H1 (cell line): ENCODE measurements around the gene CAMKK1. TPM values are rescaled to one million over a fixed set of nuclear protein-coding genes. Genes with fewer than 3 reads are reported as not detected.

Source experiments
- CTCF ChIA-PET: fragments of 300-600 bp; sonication (Branson Sonifier 250); formaldehyde crosslinking; loops from one replicate; lab custom pipeline; 2021; ENCODE audit not compliant: partially characterized antibody; lab: Charles Lee
- POLR2A ChIA-PET: fragments of 300-600 bp; sonication (Branson Sonifier 250); formaldehyde crosslinking; loops from one replicate; lab custom pipeline; 2021; ENCODE audit warnings: inconsistent platforms; ENCODE audit not compliant: partially characterized antibody; lab: Charles Lee
- DNase-seq, 2 experiments: peaks; one replicate each; pipeline versions ENCODE4 v3.0.0 to v3.0.0-alpha.2; 2010 to 2022; ENCODE audit warnings: low spot score in 2 of 2, low read depth in 1 of 2, mixed read lengths in 1 of 2
- FAIRE-seq: peaks from 2 replicates; lab custom pipeline; 2011; peaks lifted over from hg19 to GRCh38; lab: Jason Lieb, UNC
- H2AFZ ChIP-seq: 2 replicates; pipeline ENCODE4 v1.8.1; 2012; ENCODE audit warnings: low read length, inconsistent platforms
- H2AK5ac ChIP-seq: 2 replicates; pipeline ENCODE4 v1.6.1; 2013; ENCODE audit warnings: low read depth, low read length
- H2BK120ac ChIP-seq: replicated peaks from 2 replicates; pipeline ENCODE3; 2013; ENCODE audit warnings: low read depth, low read length, inconsistent platforms
- H2BK12ac ChIP-seq: 2 replicates; pipeline ENCODE4 v1.6.1; 2013; ENCODE audit warnings: low read depth, low read length
- H2BK15ac ChIP-seq: 2 replicates; pipeline ENCODE4 v1.6.1; 2013; ENCODE audit warnings: low read length
- H2BK20ac ChIP-seq: 2 replicates; pipeline ENCODE4 v1.6.1; 2013; ENCODE audit warnings: low read length
- H2BK5ac ChIP-seq: 2 replicates; pipeline ENCODE4 v1.6.1; 2013; ENCODE audit warnings: low read depth, low read length
- H3K14ac ChIP-seq: 2 replicates; pipeline ENCODE4 v1.6.1; 2013; ENCODE audit warnings: inconsistent platforms; ENCODE audit not compliant: insufficient read length
- H3K18ac ChIP-seq: 2 replicates; pipeline ENCODE4 v1.6.1; 2013; ENCODE audit warnings: low read length; ENCODE audit errors: extremely low read depth
- H3K23ac ChIP-seq: 2 replicates; pipeline ENCODE4 v1.6.1; 2013; ENCODE audit warnings: inconsistent platforms; ENCODE audit not compliant: insufficient read length
- H3K23me2 ChIP-seq: 2 replicates; pipeline ENCODE4 v1.6.1; 2013; ENCODE audit warnings: low read depth, low read length
- H3K27ac ChIP-seq: 2 replicates; pipeline ENCODE4 v1.6.1; 2011; ENCODE audit warnings: low read depth, low read length, inconsistent platforms
- H3K27me3 ChIP-seq, 4 experiments: replicated peaks in 1 of 4; 1 replicate in 1 of 4; 2 replicates in 3 of 4; pipeline versions ENCODE4 v1.6.1 to v1.8.1; 2011 to 2013; ENCODE audit warnings: low read length in 3 of 4, mild to moderate bottlenecking in 3 of 4, inconsistent platforms in 2 of 4, mixed read lengths in 2 of 4, moderate library complexity in 1 of 4; ENCODE audit not compliant: control insufficient read depth in 3 of 4, insufficient read depth in 3 of 4; ENCODE audit errors: extremely low read depth in 1 of 4
- H3K36me3 ChIP-seq, 4 experiments: 2 replicates each; pipeline versions ENCODE4 v1.6.1 to v1.8.1; 2011 to 2013; ENCODE audit warnings: mild to moderate bottlenecking in 4 of 4, low read length in 3 of 4, moderate library complexity in 2 of 4, control low read depth in 1 of 4, inconsistent platforms in 1 of 4; ENCODE audit not compliant: insufficient read depth in 4 of 4, control insufficient read depth in 2 of 4
- H3K4ac ChIP-seq: replicated peaks from 2 replicates; pipeline ENCODE3; 2013; ENCODE audit warnings: low read length, low read depth, mixed read lengths, inconsistent platforms; ENCODE audit not compliant: insufficient read length
- H3K4me1 ChIP-seq, 4 experiments: replicated peaks in 1 of 4; 1 replicate in 1 of 4; 2 replicates in 3 of 4; pipeline versions ENCODE4 v1.6.1 to v1.8.1; 2011 to 2013; ENCODE audit warnings: low read length in 3 of 4, inconsistent platforms in 2 of 4, mixed read lengths in 1 of 4; ENCODE audit not compliant: insufficient read depth in 4 of 4, control insufficient read depth in 3 of 4
- H3K4me2 ChIP-seq, 2 experiments: 2 replicates each; pipeline versions ENCODE4 v1.6.1 to v1.8.1; 2011 to 2013; ENCODE audit warnings: low read depth in 2 of 2, low read length in 2 of 2, control low read depth in 1 of 2, inconsistent platforms in 1 of 2, mild to moderate bottlenecking in 1 of 2; ENCODE audit not compliant: insufficient read depth in 1 of 2
- H3K4me3 ChIP-seq, 4 experiments: fragments of 200-600, 300-600 bp in 1 of 4; sonication (generic), shearing (Covaris generic), sonication (Bioruptor Twin) in 1 of 4; 2 replicates each; pipeline versions ENCODE4 v1.5.1 to v1.8.1; 2011 to 2016; ENCODE audit warnings: low read length in 4 of 4, low read depth in 3 of 4, control low read depth in 2 of 4, inconsistent platforms in 2 of 4, mild to moderate bottlenecking in 2 of 4, mixed read lengths in 1 of 4, moderate library complexity in 1 of 4; ENCODE audit not compliant: insufficient read depth in 2 of 4; ENCODE audit errors: extremely low read depth in 1 of 4
- H3K56ac ChIP-seq: replicated peaks from 2 replicates; pipeline ENCODE3; 2013; ENCODE audit warnings: low read depth, mild to moderate bottlenecking, mixed read lengths, low read length, inconsistent platforms; ENCODE audit not compliant: insufficient read length
- H3K79me1 ChIP-seq: 2 replicates; pipeline ENCODE4 v1.6.1; 2013; ENCODE audit warnings: low read depth, low read length, control low read depth
- H3K79me2 ChIP-seq, 2 experiments: 2 replicates each; pipeline versions ENCODE4 v1.6.1 to v1.8.1; 2012 to 2013; ENCODE audit warnings: low read length in 2 of 2, mild to moderate bottlenecking in 2 of 2, inconsistent platforms in 1 of 2; ENCODE audit not compliant: insufficient read depth in 2 of 2, control insufficient read depth in 1 of 2
- H3K9ac ChIP-seq, 4 experiments: replicated peaks in 1 of 4; 1 replicate in 1 of 4; 2 replicates in 3 of 4; pipeline versions ENCODE4 v1.6.1 to v1.8.1; 2011 to 2013; ENCODE audit warnings: low read depth in 3 of 4, low read length in 3 of 4, control low read depth in 2 of 4, mild to moderate bottlenecking in 2 of 4, moderate library complexity in 2 of 4, inconsistent platforms in 1 of 4; ENCODE audit errors: extremely low read depth in 1 of 4
- H3K9me3 ChIP-seq, 2 experiments: 2 replicates each; pipeline versions ENCODE4 v1.6.1 to v1.8.1; 2012 to 2013; ENCODE audit warnings: mild to moderate bottlenecking in 2 of 2, moderate library complexity in 2 of 2, control low read depth in 1 of 2, inconsistent platforms in 1 of 2, low read depth in 1 of 2, low read length in 1 of 2, mixed read lengths in 1 of 2; ENCODE audit not compliant: insufficient read depth in 2 of 2
- H4K20me1 ChIP-seq, 2 experiments: replicated peaks in 1 of 2; 2 replicates each; pipeline versions ENCODE3 to v1.8.1; 2011 to 2013; ENCODE audit warnings: inconsistent platforms in 2 of 2, low read length in 2 of 2, mild to moderate bottlenecking in 1 of 2; ENCODE audit not compliant: insufficient read depth in 2 of 2, control insufficient read depth in 1 of 2
- H4K5ac ChIP-seq: 2 replicates; pipeline ENCODE4 v1.6.1; 2013; ENCODE audit warnings: low read length, low read depth, mixed read lengths, inconsistent platforms; ENCODE audit not compliant: insufficient read length
- H4K8ac ChIP-seq: 2 replicates; pipeline ENCODE4 v1.8.0; 2013; ENCODE audit warnings: mild to moderate bottlenecking, moderate library complexity, low read length, inconsistent platforms; ENCODE audit not compliant: insufficient read depth; ENCODE audit errors: extremely low read depth
- H4K91ac ChIP-seq: replicated peaks from 2 replicates; pipeline ENCODE3; 2013; ENCODE audit warnings: low read length, mixed read lengths, inconsistent platforms; ENCODE audit not compliant: insufficient read length
- CBX5 ChIP-seq: fragments of 300-800, 300-1000 bp; sonication (generic); IDR thresholded peaks from 2 replicates; pipeline ENCODE4 v1.7.1; 2016; ENCODE audit warnings: antibody characterized with exemption, low read length, low read depth
- PHF8 ChIP-seq: fragments of 200-600 bp; sonication (generic); conservative IDR thresholded peaks from 2 replicates; pipeline ENCODE4 v1.7.1; 2012; ENCODE audit warnings: low read depth, mild to moderate bottlenecking, inconsistent platforms, low read length, moderate library complexity
- WGBS, 2 experiments: shearing (Covaris generic) in 1 of 2; methylation state at CpG; one replicate each; pipeline versions ENCODE4 v1.1.6 to v1.1.7; 2013 to 2015; ENCODE audit warnings: low lambda C conversion rate in 2 of 2, mixed read lengths in 2 of 2, inconsistent platforms in 1 of 2, low coverage in 1 of 2, missing lambda C conversion rate in 1 of 2; ENCODE audit not compliant: insufficient replicate concordance in 2 of 2, insufficient coverage in 1 of 2, insufficient read length in 1 of 2; ENCODE audit errors: extremely low coverage in 1 of 2, missing lambda C conversion rate in 1 of 2; 5-methylcytosine and 5-hydroxymethylcytosine counted together
- polyA plus RNA-seq, 7 experiments: library from polyadenylated mRNA; depleted of rRNA in 3 of 7; stranded (reverse) in 5 of 7; unstranded in 2 of 7; fragments of >200 nt in 5 of 7; fragments of 200-250 nt in 2 of 7; gene quantifications; 1 replicate in 5 of 7; 2 replicates in 1 of 7; 4 replicates in 1 of 7; pipeline versions ENCODE4 v1.2.1 to v1.2.3, GENCODE V29; 2011 to 2013; ENCODE audit warnings: missing spikeins in 2 of 7, mixed read lengths in 2 of 7
- total RNA-seq: library from RNA; stranded (reverse); fragmentation: NEBNext Ultra II Directional; extraction: Animal tissue kit (Norgen Biotek cat#: 25700); gene quantifications from 2 replicates; pipeline ENCODE4 v1.2.1, GENCODE V29; 2021

CAMKK1 gene
- total and polyA plus RNA-seq, 2 of the 8 experiments (the other 6 are each of a cell fraction or from before 2014, with no cell fraction given): 7.1 to 7.6 TPM

GRCh38 chr17:3834811-3835210 lies 58.0 kb downstream of the CAMKK1 start:
- H3K4me2 ChIP-seq: no peak overlapping the region
- no peaks in the 10 kb centered on the region for H3K23me2 ChIP-seq
- no peak overlapping the region for H4K8ac ChIP-seq
- ChIA-PET CTCF (no interaction called here), POLR2A (interaction anchor here (0.9 to 1.4 kb wide), 2 partner anchors 9 to 11 kb away, joined by 3 to 4 read pairs; no protein-coding TSS in a partner anchor)
- H3K4me1 ChIP-seq: no peaks in the 10 kb centered on the region
- no peak for DNase-seq
- WGBS, 2 experiments: 93% methylated on average over 4 of the region's 4 CpGs; no CpG with 5 or more reads in 1 of the 2 experiments
- no peak overlapping the region for H2BK120ac ChIP-seq
- no peak overlapping the region for H2BK20ac ChIP-seq
- no peak overlapping the region for H3K56ac ChIP-seq
- no peaks in the 10 kb centered on the region for H3K9me3 ChIP-seq
- no peak overlapping the region for H3K18ac ChIP-seq
- H3K36me3 ChIP-seq: peaks cover 7 to 40% (median 29%) of the 10 kb centered on the region in 4 experiments; a peak in 7 of 8 replicates
- H3K4ac ChIP-seq: no peak overlapping the region
- no peaks in the 10 kb centered on the region for H3K27me3 ChIP-seq
- no peak overlapping the region for H3K27ac ChIP-seq
- H3K9ac ChIP-seq: no peak overlapping the region
- H2BK5ac ChIP-seq: no peak overlapping the region
- no peak overlapping the region for H3K4me3 ChIP-seq
- H4K20me1 ChIP-seq: peaks cover 4 to 18% of the 10 kb centered on the region in 2 experiments
- FAIRE-seq: no peak
- peaks cover 10 to 35% of the 10 kb centered on the region in 2 experiments; a peak in 3 of 4 replicates for H3K79me2 ChIP-seq
- H4K91ac ChIP-seq: no peak overlapping the region
- no peak for TF ChIP-seq PHF8
- no peak for TF ChIP-seq CBX5
- TF ChIP-seq, all 59 proteins: peak for 0
- Histone ChIP-seq H2AFZ (no peak overlapping the region), H2AK5ac (no peak overlapping the region), H2BK12ac (no peak overlapping the region), H4K5ac (no peak overlapping the region), H2BK15ac (no peak overlapping the region), H3K23ac (no peak overlapping the region), H3K79me1 (peaks cover 8% of the 10 kb centered on the region), H3K14ac (no peak overlapping the region)
